Inflammatory macrophage (primary cell): Measurements from ENCODE around the gene ACSM2B.
"Not testable (repeated sequence)": the region's sequence is repeated elsewhere in the genome, so short reads cannot be mapped to it uniquely, and the experiment has no call there.

Experiments
- DNase-seq, 2 donors: peaks; one replicate each; pipeline ENCODE4 v3.0.0-alpha.2; 2020 to 2022

ACSM2B gene

DNA sequence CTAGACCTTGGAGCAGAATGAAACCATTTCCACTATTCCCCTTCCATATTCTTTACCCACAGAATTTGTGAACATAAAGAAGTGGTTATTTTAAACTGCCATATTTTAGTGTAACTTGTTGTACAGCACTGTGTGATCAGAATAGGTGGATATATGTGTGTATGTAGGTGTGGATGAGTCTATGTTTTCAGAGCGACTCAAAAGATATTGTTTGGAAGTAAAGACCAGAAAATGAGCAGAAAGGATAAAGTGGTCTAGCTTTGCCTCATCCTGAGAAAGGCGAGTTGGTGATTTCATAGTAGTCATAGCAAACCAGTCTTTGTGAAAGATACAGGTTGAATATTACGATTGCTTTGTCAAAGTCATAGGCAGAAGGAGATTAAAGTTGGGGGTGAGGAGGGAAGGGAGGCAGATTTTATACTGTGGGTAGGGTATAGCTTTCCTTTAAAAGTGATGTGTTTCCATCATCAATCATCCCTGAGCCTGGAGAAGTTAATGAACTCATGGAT lies 43.8 kb downstream of the ACSM2B start:
- not testable (repeated sequence) for DNase-seq

DNA sequence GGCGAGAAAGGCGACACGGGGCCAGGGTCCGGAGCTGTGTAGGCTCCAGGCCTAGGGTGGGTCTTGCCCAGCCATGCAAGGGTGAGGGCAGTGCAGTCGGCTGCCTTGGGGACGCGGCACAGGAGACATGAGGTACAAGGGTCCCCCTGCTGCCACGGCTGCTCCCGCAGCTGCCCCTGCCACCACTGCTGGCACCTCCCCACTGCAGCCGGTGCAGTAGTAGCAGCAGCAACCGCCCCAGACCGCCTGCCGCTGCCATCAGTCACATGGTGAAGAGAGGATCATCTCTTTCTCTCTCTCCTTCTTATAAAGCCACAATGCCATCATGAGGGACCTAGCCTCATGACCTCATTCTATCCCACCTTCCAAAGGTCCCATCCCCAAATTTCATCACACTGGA lies 44.4 kb downstream of the ACSM2B start:
- not testable (repeated sequence) for DNase-seq

DNA sequence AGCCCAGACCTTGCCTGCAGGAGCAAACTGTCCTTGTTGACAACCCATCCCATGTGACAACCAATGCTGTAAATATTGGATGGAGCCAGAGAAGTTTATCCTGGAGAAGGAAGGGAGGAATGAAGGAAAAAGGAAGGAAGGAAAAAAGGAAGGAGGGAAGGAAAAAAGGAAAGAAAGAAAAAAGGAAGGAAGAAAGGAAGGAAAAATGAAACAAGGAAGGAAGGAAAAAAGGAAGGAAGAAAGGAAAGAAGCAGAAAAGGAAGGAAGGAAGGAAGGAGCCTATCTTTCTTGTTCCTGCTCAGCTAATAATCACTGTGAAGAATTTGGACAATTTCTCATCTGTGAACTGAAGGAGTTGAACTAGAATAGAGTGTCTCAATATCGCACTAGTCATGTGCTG lies 56.1 kb downstream of the ACSM2B start:
- no peak for DNase-seq

DNA sequence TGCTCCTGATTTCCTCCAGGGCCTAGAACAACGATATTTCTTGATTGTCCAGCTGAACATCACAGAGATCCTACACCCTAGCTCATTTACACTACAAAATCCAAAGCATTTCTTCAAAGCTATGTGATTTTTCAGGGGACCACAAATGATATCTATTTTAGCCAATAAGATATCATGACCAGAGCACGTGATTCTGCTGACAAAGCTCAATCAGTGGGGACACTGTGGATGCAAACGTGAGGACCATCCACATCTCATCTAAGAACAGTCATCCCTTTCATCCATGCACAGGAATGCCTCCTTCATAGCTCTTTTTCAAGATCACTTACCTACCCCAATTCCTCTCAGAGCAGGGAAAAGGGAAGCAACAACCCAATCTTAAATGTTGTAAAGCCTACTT lies 56.9 kb downstream of the ACSM2B start:
- DNase-seq = no peak

DNA sequence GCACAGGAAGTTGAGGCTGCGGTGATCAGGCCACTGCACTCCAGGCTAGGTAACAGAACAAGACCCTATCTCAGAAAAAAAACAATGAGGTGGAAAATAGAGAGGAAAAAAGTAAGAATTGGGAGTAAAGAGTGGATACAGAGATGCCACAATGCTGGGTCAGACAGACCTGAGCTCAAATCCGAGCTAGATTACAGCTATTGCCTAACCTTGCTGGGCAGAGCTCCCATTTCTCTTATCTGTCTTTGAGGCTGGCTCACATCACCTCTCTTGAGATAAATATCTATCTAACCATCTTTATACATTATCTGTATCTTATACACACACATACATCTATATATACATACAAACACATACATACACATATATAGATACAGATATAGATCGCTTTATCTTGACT lies 59.0 kb downstream of the ACSM2B start:
- no peak for DNase-seq

DNA sequence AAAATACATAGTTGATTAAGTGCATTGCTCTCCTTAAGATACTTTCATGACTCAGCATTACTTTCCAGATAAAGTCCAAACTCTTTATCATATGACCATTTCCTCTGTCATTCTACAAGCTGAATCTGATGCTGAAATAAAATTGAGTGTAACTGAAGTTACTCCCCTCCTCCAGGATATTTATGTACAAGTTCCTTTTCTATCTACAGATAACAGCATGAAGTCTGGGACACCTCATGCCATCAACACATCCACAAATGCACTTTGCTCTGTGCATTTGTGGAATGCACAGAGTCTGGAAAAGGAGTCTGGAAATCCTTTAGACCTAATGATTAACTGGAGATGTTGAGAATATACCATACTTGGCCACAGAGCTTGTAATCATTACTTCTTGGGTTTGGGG lies 60.5 kb downstream of the ACSM2B start:
- no peak for DNase-seq

DNA sequence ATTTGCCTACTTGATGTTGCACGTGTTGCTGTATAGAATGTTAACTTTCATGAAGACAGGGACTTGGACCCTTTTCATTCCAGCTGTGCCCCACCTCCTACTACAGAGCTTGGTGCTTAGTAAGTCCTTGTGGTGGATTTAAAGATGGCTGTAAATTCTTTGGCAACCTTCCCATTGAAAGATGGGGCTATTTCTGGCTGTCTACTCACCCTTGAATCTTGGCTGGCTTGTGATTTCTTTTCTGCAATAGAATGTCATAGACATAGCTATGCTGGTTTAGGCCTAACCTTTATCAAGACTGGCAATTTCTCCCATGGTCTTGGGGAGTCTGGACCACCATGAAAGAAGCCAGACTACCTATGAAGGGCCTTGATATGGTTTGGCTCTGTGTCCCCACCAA lies 65.8 kb downstream of the ACSM2B start:
- no peak for DNase-seq

DNA sequence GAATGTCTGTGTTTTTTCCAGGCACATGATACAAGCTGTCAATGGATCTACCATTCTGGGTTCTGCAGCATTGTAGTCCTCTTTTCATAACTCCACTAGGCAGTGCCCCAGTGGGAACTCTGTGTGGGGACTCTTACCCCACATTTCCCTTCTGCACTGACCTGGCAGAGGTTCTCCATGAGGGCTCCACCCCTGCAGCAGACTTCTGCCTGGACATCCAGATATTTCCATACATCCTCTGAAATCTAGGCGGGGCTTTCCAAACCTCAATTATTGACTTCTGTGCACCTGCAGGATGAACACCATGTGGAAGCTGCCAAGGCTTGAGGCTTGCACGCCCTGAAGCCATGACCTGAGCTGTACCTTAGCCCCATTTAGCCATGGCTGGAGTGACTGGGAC lies 68.9 kb downstream of the ACSM2B start:
- DNase-seq = no peak

DNA sequence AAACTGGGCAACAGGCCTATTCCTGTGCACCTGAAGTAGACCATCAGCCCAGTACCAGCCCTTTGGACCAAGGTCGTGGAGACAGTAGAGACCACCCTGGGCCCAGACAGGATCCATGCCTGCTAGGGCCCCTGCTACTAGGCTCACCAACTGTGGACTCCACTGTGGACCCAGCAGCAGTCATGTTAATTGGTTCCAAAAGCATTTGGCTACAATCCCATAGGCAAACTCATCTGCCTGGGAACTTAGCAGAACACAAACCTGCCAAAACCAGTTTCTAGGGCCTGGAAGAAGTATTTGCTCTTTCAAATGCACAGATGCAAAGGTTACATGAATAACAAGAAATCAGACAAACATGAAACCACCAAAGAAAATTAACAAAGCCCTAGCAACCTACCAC lies 71.7 kb downstream of the ACSM2B start:
- no peak for DNase-seq

DNA sequence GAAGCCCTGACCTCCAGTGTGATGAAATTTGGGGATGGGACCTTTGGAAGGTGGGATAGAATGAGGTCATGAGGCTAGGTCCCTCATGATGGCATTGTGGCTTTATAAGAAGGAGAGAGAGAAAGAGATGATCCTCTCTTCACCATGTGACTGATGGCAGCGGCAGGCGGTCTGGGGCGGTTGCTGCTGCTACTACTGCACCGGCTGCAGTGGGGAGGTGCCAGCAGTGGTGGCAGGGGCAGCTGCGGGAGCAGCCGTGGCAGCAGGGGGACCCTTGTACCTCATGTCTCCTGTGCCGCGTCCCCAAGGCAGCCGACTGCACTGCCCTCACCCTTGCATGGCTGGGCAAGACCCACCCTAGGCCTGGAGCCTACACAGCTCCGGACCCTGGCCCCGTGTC lies 84.7 kb downstream of the ACSM2B start:
- not testable (repeated sequence) for DNase-seq

DNA sequence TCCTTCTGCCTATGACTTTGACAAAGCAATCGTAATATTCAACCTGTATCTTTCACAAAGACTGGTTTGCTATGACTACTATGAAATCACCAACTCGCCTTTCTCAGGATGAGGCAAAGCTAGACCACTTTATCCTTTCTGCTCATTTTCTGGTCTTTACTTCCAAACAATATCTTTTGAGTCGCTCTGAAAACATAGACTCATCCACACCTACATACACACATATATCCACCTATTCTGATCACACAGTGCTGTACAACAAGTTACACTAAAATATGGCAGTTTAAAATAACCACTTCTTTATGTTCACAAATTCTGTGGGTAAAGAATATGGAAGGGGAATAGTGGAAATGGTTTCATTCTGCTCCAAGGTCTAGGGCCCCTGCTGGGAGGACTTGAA lies 85.2 kb downstream of the ACSM2B start:
- DNase-seq = not testable (repeated sequence)
